ENCODE measurements around the gene GNAL. TPM values are rescaled to one million over a fixed set of nuclear protein-coding genes. Genes with fewer than 3 reads are reported as not detected.

GNAL gene
- total RNA-seq, 1 experiment from 2014 or later, result 0.61 TPM

GRCh38 chr18:11861583-11862288, 172.7 kb downstream of the GNAL start:
- BruUV-seq (replicated peaks), result no TSS peak
- Mint-ChIP-seq H3K36me3 (ENCODE audit: insufficient read depth, unreplicated experiment) (peaks cover 32% of the 10 kb centered on the region), H3K27me3 (ENCODE audit: unreplicated experiment) (peaks cover 13% of the 10 kb centered on the region), H3K27ac (ENCODE audit: unreplicated experiment) (no peak overlapping the region), H3K9me3 (ENCODE audit: low read depth, unreplicated experiment) (no peaks in the 10 kb centered on the region), H3K4me1 (ENCODE audit: low read depth, unreplicated experiment) (peaks cover 47% of the 10 kb centered on the region), H3K4me3 (ENCODE audit: low read depth, unreplicated experiment) (no peak overlapping the region)
- no peak for DNase-seq
- TF ChIP-seq CTCF (IDR thresholded peaks at IDR 0.05; ENCODE audit: unreplicated experiment), result no peak
- CTCF ChIA-PET, result interaction anchor here (0.6 kb wide), 1 partner anchor 67 kb away, joined by 3 read pairs; no protein-coding TSS in a partner anchor
- intact Hi-C loops (cut with micrococcal nuclease; ENCODE audit: unreplicated experiment), result no loop called here

DNA sequence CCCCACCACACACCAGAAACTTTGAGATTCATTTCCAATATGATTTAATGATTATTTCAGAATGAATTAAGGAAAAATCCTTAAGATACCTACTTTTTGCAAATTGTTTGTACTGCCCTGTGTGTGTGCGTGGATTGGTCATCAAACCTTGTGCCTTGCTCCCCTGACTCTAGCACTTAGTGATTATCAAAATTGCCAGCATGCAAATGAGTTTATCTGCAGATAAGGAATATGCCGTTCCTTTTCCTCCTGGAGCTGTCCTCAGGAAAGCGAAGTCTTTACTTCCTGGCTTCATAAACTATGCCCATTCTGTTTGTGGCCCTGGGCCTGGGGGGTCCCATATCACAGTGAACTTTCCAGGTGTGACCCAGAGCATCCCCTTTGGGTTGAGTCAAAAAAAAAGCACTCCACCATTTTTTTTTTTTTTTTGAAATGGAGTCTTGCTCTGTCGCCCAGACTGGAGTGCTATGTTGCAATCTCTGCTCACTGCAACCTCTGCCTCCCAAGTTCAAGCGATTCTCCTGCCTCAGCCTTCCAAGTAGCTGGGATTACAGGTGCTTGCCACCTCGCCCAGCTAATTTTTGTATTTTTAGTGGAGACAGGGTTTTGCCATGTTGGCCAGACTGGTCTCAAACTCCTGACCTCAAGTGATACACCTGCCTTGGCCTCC, 173.5 kb downstream of the GNAL start:
- no TSS peak for BruUV-seq (replicated peaks)
- CTCF ChIA-PET, result interaction anchor here (0.6 to 0.7 kb wide), 3 partner anchors 68 to 758 kb away, joined by 3 read pairs; no protein-coding TSS in a partner anchor
- H3K4me3 Mint-ChIP-seq (ENCODE audit: low read depth, unreplicated experiment), result no peak overlapping the region
- no peaks in the 10 kb centered on the region for H3K9me3 Mint-ChIP-seq (ENCODE audit: low read depth, unreplicated experiment)
- H3K36me3 Mint-ChIP-seq (ENCODE audit: insufficient read depth, unreplicated experiment), result peaks cover 23% of the 10 kb centered on the region
- intact Hi-C loops (cut with micrococcal nuclease; ENCODE audit: unreplicated experiment), result no loop called here
- peaks cover 13% of the 10 kb centered on the region for H3K27me3 Mint-ChIP-seq (ENCODE audit: unreplicated experiment)
- H3K27ac Mint-ChIP-seq (ENCODE audit: unreplicated experiment), result no peak overlapping the region
- peaks cover 38% of the 10 kb centered on the region for H3K4me1 Mint-ChIP-seq (ENCODE audit: low read depth, unreplicated experiment)
- no peak for DNase-seq
- TF ChIP-seq CTCF (IDR thresholded peaks at IDR 0.05; ENCODE audit: unreplicated experiment), result no peak

DNA sequence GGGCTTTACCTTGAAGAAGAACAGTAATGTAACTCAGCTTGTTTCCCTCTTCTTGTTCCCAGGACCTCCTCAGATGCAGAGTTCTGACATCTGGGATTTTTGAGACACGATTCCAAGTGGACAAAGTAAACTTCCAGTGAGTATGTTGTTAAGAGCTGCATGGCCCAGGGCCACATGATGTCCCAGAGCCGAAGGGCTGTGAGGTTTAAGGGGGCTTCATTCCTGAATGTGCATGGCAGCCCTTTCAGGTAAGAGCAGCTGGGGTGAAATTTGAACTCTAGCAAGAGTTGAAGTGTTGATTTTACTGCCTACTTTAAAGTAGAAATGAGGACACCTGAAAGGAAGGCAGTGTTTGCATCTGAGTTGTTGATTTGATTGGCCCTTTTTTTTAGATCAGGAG, 175.4 kb downstream of the GNAL start:
- CTCF ChIA-PET, result interaction anchor here (0.5 kb wide), 1 partner anchor 117 kb away, joined by 4 read pairs; the partner anchor contains the start of gene IMPA2
- BruUV-seq (replicated peaks), result no TSS peak

DNA sequence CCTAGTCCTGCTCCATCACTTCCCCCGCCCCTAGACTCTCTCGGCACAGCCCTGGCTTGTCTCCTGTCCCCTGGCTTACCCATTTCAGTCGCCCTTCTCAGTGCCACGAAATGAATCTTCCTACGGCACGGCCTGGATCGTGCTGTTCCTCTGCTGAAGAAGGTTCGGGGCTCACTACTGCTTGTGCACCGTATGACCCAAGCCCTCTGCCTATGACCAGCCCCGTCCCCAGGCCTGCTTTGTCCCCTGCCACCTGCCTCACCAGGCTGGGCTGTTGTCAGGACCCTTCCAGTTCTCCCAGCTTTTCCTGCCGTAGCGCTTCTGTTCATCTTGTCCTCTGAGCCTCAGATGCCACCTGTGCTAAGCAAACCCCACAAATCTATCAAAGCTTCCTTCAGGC, 176.0 kb downstream of the GNAL start:
- CTCF ChIA-PET, result interaction anchor here (0.7 kb wide), 1 partner anchor 18 kb away, joined by 3 read pairs; no protein-coding TSS in a partner anchor
- Mint-ChIP-seq H3K27ac (ENCODE audit: unreplicated experiment) (no peak overlapping the region), H3K9me3 (ENCODE audit: low read depth, unreplicated experiment) (no peaks in the 10 kb centered on the region), H3K36me3 (ENCODE audit: insufficient read depth, unreplicated experiment) (peaks cover 3% of the 10 kb centered on the region), H3K4me1 (ENCODE audit: low read depth, unreplicated experiment) (peaks cover 14% of the 10 kb centered on the region), H3K4me3 (ENCODE audit: low read depth, unreplicated experiment) (no peak overlapping the region), H3K27me3 (ENCODE audit: unreplicated experiment) (peaks cover 13% of the 10 kb centered on the region)
- no peak for TF ChIP-seq CTCF (IDR thresholded peaks at IDR 0.05; ENCODE audit: unreplicated experiment)
- intact Hi-C loops (cut with micrococcal nuclease; ENCODE audit: unreplicated experiment), result no loop called here
- no TSS peak for BruUV-seq (replicated peaks)
- DNase-seq, result no peak

More for the DNA sequence above, 175.4 kb downstream of the GNAL start:
- H3K27me3 Mint-ChIP-seq (ENCODE audit: unreplicated experiment), result peaks cover 13% of the 10 kb centered on the region
- H3K4me3 Mint-ChIP-seq (ENCODE audit: low read depth, unreplicated experiment), result no peak overlapping the region
- DNase-seq, result no peak
- peaks cover 20% of the 10 kb centered on the region for H3K4me1 Mint-ChIP-seq (ENCODE audit: low read depth, unreplicated experiment)
- peaks cover 9% of the 10 kb centered on the region for H3K36me3 Mint-ChIP-seq (ENCODE audit: insufficient read depth, unreplicated experiment)
- H3K9me3 Mint-ChIP-seq (ENCODE audit: low read depth, unreplicated experiment), result no peaks in the 10 kb centered on the region
- TF ChIP-seq CTCF (IDR thresholded peaks at IDR 0.05; ENCODE audit: unreplicated experiment), result no peak
- H3K27ac Mint-ChIP-seq (ENCODE audit: unreplicated experiment), result no peak overlapping the region
- intact Hi-C loops (cut with micrococcal nuclease; ENCODE audit: unreplicated experiment), result no loop called here
